Mammary microvascular endothelial cell (primary cell): ENCODE data around the gene SBDS. TPM values are rescaled to one million over a fixed set of nuclear protein-coding genes. Genes with fewer than 3 reads are reported as not detected.

Experiments used
- total RNA-seq: library from RNA; depleted of rRNA; stranded (reverse); fragments of >200 nt; gene quantifications from 2 replicates; pipeline ENCODE4 v1.2.3, GENCODE V29; 2015

Gene SBDS
- total RNA-seq = 147 and 172 TPM in 2 replicates

DNA sequence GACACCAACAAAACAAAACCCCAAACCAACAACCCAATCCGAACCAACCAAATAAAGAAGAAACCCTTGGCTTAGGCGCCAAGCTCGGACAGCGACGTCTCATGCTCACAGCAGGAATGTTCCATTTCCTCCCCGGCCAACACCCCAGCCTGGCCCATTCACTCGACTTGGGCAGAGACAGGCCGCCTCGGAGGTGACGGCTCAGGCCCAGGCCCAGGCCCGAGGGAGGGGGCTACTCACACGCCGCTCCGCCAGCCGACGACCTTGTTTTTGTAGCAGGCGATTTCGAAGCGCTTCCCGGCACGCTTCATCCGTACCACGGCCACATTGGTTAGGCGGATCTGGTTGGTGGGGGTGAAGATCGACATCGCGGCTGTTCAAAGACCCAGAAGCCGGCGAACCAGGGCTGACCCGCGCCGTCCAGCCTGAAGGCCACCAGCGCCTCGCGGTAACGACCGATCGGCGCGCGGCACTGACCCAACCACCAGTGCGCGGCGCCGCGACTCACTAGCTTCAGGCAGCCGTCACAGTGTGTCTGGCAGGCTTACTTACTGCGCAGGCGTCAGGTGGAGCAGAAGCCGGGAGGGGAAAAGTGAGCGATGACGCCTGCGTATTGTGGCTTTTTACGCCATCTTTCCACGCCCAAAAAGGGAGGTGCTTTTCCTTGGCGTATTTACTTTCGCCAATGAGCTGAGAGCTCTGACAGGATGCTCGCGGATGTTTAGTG, at the start of gene SBDS:
Gene SBDS (minus strand): TSS at position 537 of the 727 bp plus-strand sequence. CDS start 169 bp downstream, at position 368.

GRCh38 chr7:66996444-66997191, 1.2 kb upstream of the SBDS start, which contains the start of gene TYW1:
Gene TYW1, plus strand, starts transcription at chr7:66996833. Its CDS starts 146 bp downstream, at chr7:66996979.

Other genes starting within 250 kb of the SBDS start
- gene TMEM248, start 74.4 kb downstream of the SBDS start, total RNA-seq = 84.5 and 101 TPM in 2 replicates
- 11.6 and 15.7 TPM in 2 replicates for gene TYW1, start 1.2 kb upstream of the SBDS start, total RNA-seq